ENCODE data around the gene HLA-F.

HLA-F gene

DNA sequence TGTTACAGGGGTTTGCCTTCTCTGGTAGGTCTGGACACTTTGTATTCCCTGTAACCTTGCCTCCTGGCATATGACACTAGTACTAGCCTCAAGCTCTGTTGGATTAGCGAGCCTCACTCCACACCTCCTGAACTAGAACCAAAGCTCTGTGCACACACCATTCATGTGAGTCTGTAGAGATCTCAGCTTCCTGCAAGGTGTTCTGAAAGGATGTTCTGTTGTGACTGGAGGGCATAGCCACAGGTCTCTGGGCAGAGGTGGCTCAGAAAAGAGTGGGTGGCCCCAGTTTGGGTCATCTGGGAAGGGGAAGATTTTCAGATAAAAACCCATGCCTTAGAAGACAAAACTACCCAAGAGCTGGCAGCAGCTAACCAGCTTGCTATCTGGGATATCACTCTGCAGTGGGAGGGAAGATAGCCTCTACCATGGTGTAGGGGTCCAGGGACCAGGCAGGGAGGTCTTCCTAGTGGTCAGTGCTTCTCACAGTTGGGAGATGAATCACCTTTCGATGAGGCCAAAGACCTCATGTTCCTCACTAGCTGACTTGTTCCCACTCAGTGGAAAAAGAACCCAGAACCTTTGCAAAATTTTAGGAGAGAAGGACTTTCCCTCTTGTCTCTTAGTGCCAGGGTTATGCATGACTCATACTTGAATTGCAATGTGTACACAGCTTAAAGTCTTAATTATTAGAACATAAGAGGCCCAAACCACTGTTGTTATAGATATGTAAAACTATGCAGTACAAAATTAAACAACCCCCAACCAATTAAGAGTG is 41.4 kb downstream of the HLA-F start:
- no peak for DNase-seq

DNA sequence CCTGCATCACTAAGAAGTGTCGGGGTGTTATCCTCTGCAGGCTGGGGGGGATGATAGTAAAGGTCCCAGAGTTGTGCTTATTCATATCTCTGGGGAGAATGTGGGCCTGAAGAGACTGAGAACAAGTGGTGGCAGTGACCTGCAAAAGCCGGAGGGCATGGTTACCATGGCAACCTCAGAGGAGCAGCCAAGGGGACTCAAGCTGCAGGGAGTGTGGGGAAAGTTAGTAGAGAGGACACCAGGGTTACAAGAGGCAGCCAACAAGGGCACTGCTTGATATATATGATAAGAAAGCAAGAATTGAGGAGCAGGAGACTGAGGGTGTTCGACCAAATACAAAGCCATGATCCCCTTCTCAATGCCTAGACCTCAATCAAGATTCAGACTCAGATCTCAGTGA is 46.1 kb downstream of the HLA-F start:
- DNase-seq = no peak

DNA sequence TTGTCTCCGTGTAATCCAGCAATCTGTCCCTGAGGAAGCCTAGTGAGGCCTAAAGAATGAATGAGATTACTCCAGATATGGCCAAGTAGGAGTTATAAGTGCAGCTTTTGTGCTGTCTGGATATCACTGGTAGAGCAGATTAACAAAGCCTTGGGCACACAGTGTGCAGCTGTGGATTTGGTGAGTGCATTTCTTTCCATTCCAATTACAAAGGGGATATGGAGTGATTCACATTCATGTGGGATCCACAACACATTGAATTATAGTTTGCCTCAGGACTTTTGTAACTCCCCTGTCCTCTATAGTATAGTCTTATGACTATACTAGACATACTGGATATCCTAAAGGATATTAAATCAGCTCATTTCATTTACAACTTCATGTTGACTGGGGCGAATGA is 47.1 kb downstream of the HLA-F start:
- DNase-seq = no peak

DNA sequence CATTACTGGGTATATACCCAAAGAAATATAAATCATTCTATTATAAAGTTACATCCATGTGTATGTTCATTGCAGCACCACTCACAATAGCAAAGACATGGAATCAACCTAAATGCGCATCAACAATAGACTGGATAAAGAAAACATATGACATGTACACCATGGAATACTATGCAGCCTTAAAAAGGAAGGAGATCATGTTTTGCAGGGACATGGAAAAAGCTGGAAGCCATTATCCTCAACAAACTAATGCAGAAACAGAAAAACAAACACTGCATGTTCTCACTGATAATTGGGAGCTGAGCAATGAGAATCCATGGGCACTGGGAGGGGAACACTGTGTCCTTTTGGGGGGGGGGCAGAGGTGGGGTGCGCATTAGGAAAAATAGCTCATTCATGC is 53.5 kb downstream of the HLA-F start:
- no peak for DNase-seq
